Ascending aorta (tissue), 2 donors: ENCODE measurements around the gene CCNK. TPM values are rescaled to one million over a fixed set of nuclear protein-coding genes. Genes with fewer than 3 reads are reported as not detected.

ENCODE experiments used
- DNase-seq, 2 donors: peaks; one replicate each; pipeline ENCODE4 v3.0.0-alpha.2; 2019; ENCODE audit warnings: low spot score in 2 of 2
- H3K27ac ChIP-seq, 2 donors: fragments of 200-600 bp; sonication (generic); one replicate each; pipeline ENCODE4 v1.5.1; 2016 to 2017; ENCODE audit warnings: mild to moderate bottlenecking in 1 of 2
- H3K27me3 ChIP-seq: fragments of 200-600 bp; sonication (generic); one replicate; pipeline ENCODE4 v1.5.1; 2017
- H3K36me3 ChIP-seq, 2 donors: fragments of 200-600 bp; sonication (generic); one replicate each; pipeline ENCODE4 v1.5.1; 2016
- H3K4me1 ChIP-seq, 2 donors: fragments of 200-600 bp; sonication (generic); one replicate each; pipeline ENCODE4 v1.5.1; 2016 to 2017; ENCODE audit warnings: mild to moderate bottlenecking in 1 of 2
- H3K4me3 ChIP-seq, 2 donors: fragments of 200-600 bp; sonication (generic); one replicate each; pipeline ENCODE4 v1.5.1; 2016 to 2017; ENCODE audit warnings: mild to moderate bottlenecking in 1 of 2
- H3K9me3 ChIP-seq, 2 donors: fragments of 200-600 bp; sonication (generic); one replicate each; pipeline ENCODE4 v1.5.1; 2016
- intact Hi-C: fragments of 100-400 bp; cut with DNase I; formaldehyde crosslinking; loops from one replicate; pipeline ENCODE4 v1.15.1; 2023
- total RNA-seq: library from RNA; depleted of rRNA; stranded (reverse); fragments of >200 nt; gene quantifications from one replicate; pipeline ENCODE4 v1.1.0, GENCODE V29; 2016
- TF ChIP-seq, protein P1 (sequence below), 3 experiments: fragments of 200-600 bp in 2 of 3; fragments of 450-650 bp in 1 of 3; sonication (generic) in 2 of 3; IDR thresholded peaks; one replicate each; pipeline ENCODE4 v1.5.1; 2016 to 2019; ENCODE audit warnings: antibody characterized with exemption in 3 of 3, mild to moderate bottlenecking in 1 of 3, moderate library complexity in 1 of 3

Gene CCNK
- total RNA-seq, 1 donor from 2014 or later = 21.9 TPM

DNA sequence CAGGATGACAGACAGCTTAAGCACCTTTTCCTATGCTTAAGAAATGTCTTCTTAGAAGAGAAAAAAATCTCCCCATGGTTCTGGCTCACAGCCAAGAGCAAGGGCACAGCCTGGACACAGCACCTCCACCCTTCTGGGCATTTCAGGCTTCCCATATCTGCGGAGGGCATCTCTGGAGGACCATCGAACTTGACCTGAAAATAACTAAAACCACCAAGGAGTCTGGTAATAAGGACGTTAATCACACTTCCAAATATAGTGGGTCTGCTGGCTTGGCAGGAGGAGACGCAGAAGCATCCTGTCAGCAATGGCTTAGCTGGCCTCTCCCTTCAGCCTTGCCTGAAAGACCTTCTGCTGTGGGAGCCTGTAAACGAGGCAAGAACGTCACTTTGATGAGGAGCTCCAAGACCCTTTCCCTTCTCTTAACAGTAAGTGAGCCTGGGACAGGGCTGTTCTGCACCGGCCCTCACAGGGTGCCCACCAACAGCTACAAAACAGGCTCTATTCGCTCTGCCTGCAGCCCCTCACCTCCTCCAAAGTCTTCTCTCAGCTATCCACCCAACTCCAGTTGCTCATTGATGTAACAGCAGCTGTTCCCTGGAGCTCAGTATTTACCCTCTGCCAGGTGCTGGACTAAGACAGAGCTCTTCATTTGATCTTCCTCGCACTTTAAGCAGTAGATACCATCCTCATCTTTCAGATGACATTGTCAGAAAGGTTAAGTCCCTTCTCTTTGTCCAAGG, 13.7 kb upstream of the CCNK start:
- H3K27ac ChIP-seq = no peak overlapping the region
- no peaks in the 10 kb centered on the region for H3K4me1 ChIP-seq
- no peak for DNase-seq
- TF ChIP-seq, protein P1, sequence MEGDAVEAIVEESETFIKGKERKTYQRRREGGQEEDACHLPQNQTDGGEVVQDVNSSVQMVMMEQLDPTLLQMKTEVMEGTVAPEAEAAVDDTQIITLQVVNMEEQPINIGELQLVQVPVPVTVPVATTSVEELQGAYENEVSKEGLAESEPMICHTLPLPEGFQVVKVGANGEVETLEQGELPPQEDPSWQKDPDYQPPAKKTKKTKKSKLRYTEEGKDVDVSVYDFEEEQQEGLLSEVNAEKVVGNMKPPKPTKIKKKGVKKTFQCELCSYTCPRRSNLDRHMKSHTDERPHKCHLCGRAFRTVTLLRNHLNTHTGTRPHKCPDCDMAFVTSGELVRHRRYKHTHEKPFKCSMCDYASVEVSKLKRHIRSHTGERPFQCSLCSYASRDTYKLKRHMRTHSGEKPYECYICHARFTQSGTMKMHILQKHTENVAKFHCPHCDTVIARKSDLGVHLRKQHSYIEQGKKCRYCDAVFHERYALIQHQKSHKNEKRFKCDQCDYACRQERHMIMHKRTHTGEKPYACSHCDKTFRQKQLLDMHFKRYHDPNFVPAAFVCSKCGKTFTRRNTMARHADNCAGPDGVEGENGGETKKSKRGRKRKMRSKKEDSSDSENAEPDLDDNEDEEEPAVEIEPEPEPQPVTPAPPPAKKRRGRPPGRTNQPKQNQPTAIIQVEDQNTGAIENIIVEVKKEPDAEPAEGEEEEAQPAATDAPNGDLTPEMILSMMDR (IDR thresholded peaks at IDR 0.05) = no peak
- H3K36me3 ChIP-seq = peaks cover 16 to 32% of the 10 kb centered on the region in 2 donors
- intact Hi-C loops = no loop called here
- H3K9me3 ChIP-seq = no peaks in the 10 kb centered on the region
- H3K4me3 ChIP-seq = no peak overlapping the region
- H3K27me3 ChIP-seq = no peaks in the 10 kb centered on the region

DNA sequence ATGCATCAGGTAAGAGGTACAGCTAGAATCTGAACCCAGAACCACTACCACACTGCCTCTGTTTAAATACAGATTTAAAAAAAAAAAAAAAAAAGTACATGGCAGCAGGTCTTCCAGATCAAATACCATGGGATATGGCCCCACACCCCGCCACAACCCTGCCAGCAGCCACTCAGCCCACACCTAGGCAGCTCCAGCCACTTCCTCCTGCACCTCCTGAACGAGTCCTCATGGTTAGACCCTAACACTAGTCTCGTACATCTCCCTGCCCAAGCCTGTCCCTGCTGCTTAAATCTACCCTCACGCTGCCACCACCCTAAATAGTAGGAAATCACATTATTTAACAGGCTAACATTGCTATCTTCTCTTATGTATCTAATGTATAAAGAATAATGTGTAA, 13.1 kb upstream of the CCNK start:
- Histone ChIP-seq H3K36me3 (peaks cover 15 to 26% of the 10 kb centered on the region in 2 donors), H3K9me3 (no peaks in the 10 kb centered on the region), H3K27ac (no peak overlapping the region), H3K4me1 (no peaks in the 10 kb centered on the region), H3K4me3 (no peak overlapping the region), H3K27me3 (no peaks in the 10 kb centered on the region)
- no peak for DNase-seq
- TF ChIP-seq, protein P1 (IDR thresholded peaks at IDR 0.05) = no peak
- intact Hi-C loops = no loop called here

DNA sequence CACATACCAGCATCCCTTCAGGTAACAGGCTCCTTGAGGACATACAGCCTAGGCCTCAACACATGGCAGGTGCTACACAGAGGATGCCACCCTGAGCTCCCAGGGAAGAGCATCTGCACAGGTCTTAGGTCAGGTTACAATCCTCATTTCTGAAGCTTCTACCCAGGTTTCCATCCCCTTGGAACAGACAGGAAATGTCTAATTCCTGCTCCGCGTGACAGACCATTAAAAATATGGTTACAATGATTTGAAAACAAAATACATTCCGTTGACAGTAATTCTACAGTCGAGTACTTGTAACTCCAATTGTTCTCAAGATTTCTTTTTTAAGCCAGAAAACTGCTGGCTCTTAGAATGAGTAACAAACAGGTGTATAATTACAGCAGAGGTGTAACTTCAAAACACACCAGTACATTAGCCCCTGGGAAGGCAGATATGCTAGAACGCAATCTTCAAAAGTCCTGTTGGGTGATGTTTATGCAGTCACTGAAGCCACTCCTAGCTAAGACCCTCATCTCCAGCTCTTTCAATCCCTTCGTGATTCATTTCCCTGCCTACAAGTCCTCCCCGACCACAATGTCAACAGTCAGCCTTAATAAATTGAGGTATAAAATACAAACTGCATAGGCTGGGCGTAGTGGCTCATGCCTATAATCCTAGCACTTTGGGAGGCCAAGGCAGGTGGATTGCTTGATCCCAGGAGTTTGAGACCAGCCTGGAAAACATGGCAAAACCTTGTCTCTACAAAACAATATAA, 12.2 kb upstream of the CCNK start:
- Histone ChIP-seq H3K4me3 (no peak overlapping the region), H3K27ac (no peak overlapping the region), H3K9me3 (no peaks in the 10 kb centered on the region), H3K27me3 (no peaks in the 10 kb centered on the region), H3K4me1 (no peaks in the 10 kb centered on the region), H3K36me3 (peaks cover 15 to 18% of the 10 kb centered on the region in 2 donors)
- TF ChIP-seq, protein P1 (IDR thresholded peaks at IDR 0.05) = no peak
- no peak for DNase-seq
- intact Hi-C loops = no loop called here

DNA sequence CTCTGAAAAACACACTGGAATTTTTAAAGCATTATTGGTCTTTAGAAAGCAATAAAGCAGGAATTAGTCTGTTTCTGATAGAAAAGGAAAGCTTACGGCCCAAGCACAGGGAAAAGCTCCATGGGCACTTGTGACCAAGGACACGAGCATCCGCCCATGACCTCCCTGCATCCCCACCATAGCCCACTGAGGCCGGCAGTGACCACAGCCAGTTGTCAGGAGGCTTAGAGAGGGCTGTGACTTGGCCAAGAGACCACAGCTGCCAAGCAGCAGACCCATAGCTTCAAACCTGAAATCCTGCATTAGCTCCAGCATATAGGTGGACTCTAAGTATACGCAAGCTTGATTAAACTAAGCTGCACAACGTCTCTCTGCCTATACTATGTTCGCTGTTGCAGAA, 9.5 kb upstream of the CCNK start:
- DNase-seq = no peak
- Histone ChIP-seq H3K4me3 (no peak overlapping the region), H3K4me1 (no peaks in the 10 kb centered on the region), H3K36me3 (no peaks in the 10 kb centered on the region), H3K9me3 (no peaks in the 10 kb centered on the region), H3K27ac (no peak overlapping the region), H3K27me3 (no peaks in the 10 kb centered on the region)
- TF ChIP-seq, protein P1 (IDR thresholded peaks at IDR 0.05) = no peak
- intact Hi-C loops = no loop called here

DNA sequence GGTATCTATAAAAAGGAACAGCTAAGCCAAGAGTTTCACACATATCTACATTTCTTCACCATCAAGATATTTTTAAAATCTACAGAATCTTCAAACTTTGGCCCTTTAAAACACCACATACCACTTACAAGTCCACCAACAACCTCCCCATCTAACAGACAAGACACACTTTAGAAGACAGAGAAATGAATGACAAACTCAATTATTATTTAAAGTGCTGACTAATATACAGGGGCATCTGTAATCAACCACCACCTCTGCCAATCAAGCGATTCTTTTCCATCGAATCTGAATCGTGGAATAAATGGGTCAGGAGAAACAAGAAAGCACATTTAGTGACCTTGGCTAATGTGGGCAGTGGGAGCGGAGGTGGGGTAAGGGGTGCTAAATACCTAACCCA, 8.3 kb upstream of the CCNK start:
- TF ChIP-seq, protein P1 (IDR thresholded peaks at IDR 0.05) = no peak
- H3K4me3 ChIP-seq = no peak overlapping the region
- H3K27me3 ChIP-seq = no peaks in the 10 kb centered on the region

More for the DNA sequence above, 8.3 kb upstream of the CCNK start:
- Histone ChIP-seq H3K9me3 (no peaks in the 10 kb centered on the region), H3K4me1 (peaks cover 0 to under 1% of the 10 kb centered on the region in 2 donors), H3K36me3 (no peaks in the 10 kb centered on the region), H3K27ac (no peak overlapping the region)
- intact Hi-C loops = no loop called here
- no peak for DNase-seq
